Skeletal muscle satellite cell (primary cell): ENCODE results near the gene TNFRSF11A. TPM values are rescaled to one million over a fixed set of nuclear protein-coding genes. Genes with fewer than 3 reads are reported as not detected.

ENCODE experiments used
- H3K27me3 ChIP-seq: 2 replicates; pipeline ENCODE4 v1.7.0; 2013; ENCODE audit warnings: low read length; ENCODE audit not compliant: control insufficient read depth, insufficient read depth
- H3K36me3 ChIP-seq: 2 replicates; pipeline ENCODE4 v1.7.0; 2013; ENCODE audit warnings: mild to moderate bottlenecking, control low read depth, low read length; ENCODE audit not compliant: insufficient read depth
- H3K4me1 ChIP-seq: 2 replicates; pipeline ENCODE4 v1.7.0; 2013; ENCODE audit warnings: low read length; ENCODE audit not compliant: control insufficient read depth, insufficient read depth
- H3K4me2 ChIP-seq: 2 replicates; pipeline ENCODE4 v1.7.0; 2013; ENCODE audit warnings: mild to moderate bottlenecking, low read length
- H3K4me3 ChIP-seq: 2 replicates; pipeline ENCODE4 v1.7.0; 2013; ENCODE audit warnings: low read length
- H3K9ac ChIP-seq: 2 replicates; pipeline ENCODE4 v1.7.0; 2013; ENCODE audit warnings: mild to moderate bottlenecking, low read depth, low read length, moderate library complexity
- H3K9me3 ChIP-seq: replicated peaks from 2 replicates; pipeline ENCODE4 v1.7.0; 2013; ENCODE audit warnings: mild to moderate bottlenecking, control low read depth, low read length
- total RNA-seq: library from RNA; depleted of rRNA; stranded (reverse); fragments of >200 nt; gene quantifications from 2 replicates; pipeline ENCODE4 v1.2.3, GENCODE V29; 2012; rRNA removed

The TNFRSF11A gene
- under 0.01 and 0.25 TPM in 2 replicates for total RNA-seq

GRCh38 chr18:62324917-62325805 lies at the start of gene TNFRSF11A:
TSS of gene TNFRSF11A (plus strand) at chr18:62325310. CDS start at chr18:62325353, 43 bp downstream.
- no peaks in the 10 kb centered on the region for H3K36me3 ChIP-seq
- peak within 1 kb of the TSS; percentile 65 for H3K4me3 ChIP-seq
- peak within 1 kb of the TSS; percentile 92 for H3K4me2 ChIP-seq
- no peaks in the 10 kb centered on the region for H3K9me3 ChIP-seq
- peaks cover 59% of the 10 kb centered on the region for H3K27me3 ChIP-seq
- H3K4me1 ChIP-seq = peaks cover 28% of the 10 kb centered on the region
- H3K9ac ChIP-seq = peak within 1 kb of the TSS; percentile 18

GRCh38 chr18:62277045-62277444 lies 48.1 kb upstream of the TNFRSF11A start:
- Histone ChIP-seq H3K4me2 (no peak overlapping the region), H3K27me3 (no peaks in the 10 kb centered on the region), H3K4me1 (peaks cover 19% of the 10 kb centered on the region), H3K4me3 (no peak overlapping the region), H3K36me3 (peaks cover 23% of the 10 kb centered on the region), H3K9me3 (no peaks in the 10 kb centered on the region), H3K9ac (no peak overlapping the region)

GRCh38 chr18:62279561-62279960 lies 45.5 kb upstream of the TNFRSF11A start:
- no peaks in the 10 kb centered on the region for H3K27me3 ChIP-seq
- no peak overlapping the region for H3K4me2 ChIP-seq
- no peaks in the 10 kb centered on the region for H3K9me3 ChIP-seq
- no peak overlapping the region for H3K4me3 ChIP-seq
- no peak overlapping the region for H3K9ac ChIP-seq
- peaks cover 30% of the 10 kb centered on the region for H3K4me1 ChIP-seq
- peaks cover 13% of the 10 kb centered on the region for H3K36me3 ChIP-seq

- Histone ChIP-seq H3K9me3 (no peaks in the 10 kb centered on the region), H3K27me3 (no peaks in the 10 kb centered on the region), H3K4me3 (no peak overlapping the region), H3K36me3 (peaks cover 11% of the 10 kb centered on the region), H3K9ac (no peak overlapping the region), H3K4me2 (no peak overlapping the region), H3K4me1 (peaks cover 30% of the 10 kb centered on the region)
Measured at GRCh38 chr18:62280058-62280457, 45.1 kb upstream of the TNFRSF11A start.

GRCh38 chr18:62280786-62281185 lies 44.3 kb upstream of the TNFRSF11A start:
- no peaks in the 10 kb centered on the region for H3K9me3 ChIP-seq
- H3K4me2 ChIP-seq = peak overlapping the region; percentile 71
- peaks cover 15% of the 10 kb centered on the region for H3K36me3 ChIP-seq
- no peaks in the 10 kb centered on the region for H3K27me3 ChIP-seq
- H3K9ac ChIP-seq = no peak overlapping the region
- H3K4me3 ChIP-seq = no peak overlapping the region
- H3K4me1 ChIP-seq = peaks cover 29% of the 10 kb centered on the region

GRCh38 chr18:62281684-62282083 lies 43.4 kb upstream of the TNFRSF11A start:
- Histone ChIP-seq H3K4me3 (peak overlapping the region; percentile 34), H3K27me3 (no peaks in the 10 kb centered on the region), H3K9me3 (no peaks in the 10 kb centered on the region), H3K9ac (peak overlapping the region; percentile 43), H3K4me1 (peaks cover 25% of the 10 kb centered on the region), H3K4me2 (peak overlapping the region; percentile 71), H3K36me3 (peaks cover 12% of the 10 kb centered on the region)

- H3K36me3 ChIP-seq = peaks cover 9% of the 10 kb centered on the region
- peak overlapping the region; percentile 71 for H3K4me2 ChIP-seq
- H3K27me3 ChIP-seq = no peaks in the 10 kb centered on the region
- H3K9me3 ChIP-seq = no peaks in the 10 kb centered on the region
- peak overlapping the region; percentile 43 for H3K9ac ChIP-seq
- peak overlapping the region; percentile 34 for H3K4me3 ChIP-seq
- H3K4me1 ChIP-seq = peaks cover 25% of the 10 kb centered on the region
Measured at GRCh38 chr18:62282188-62282629, 42.9 kb upstream of the TNFRSF11A start.

GRCh38 chr18:62284637-62285036 lies 40.5 kb upstream of the TNFRSF11A start:
- no peaks in the 10 kb centered on the region for H3K9me3 ChIP-seq
- peaks cover 25% of the 10 kb centered on the region for H3K4me1 ChIP-seq
- H3K27me3 ChIP-seq = no peaks in the 10 kb centered on the region
- H3K36me3 ChIP-seq = peaks cover 8% of the 10 kb centered on the region
- no peak overlapping the region for H3K4me3 ChIP-seq
- H3K4me2 ChIP-seq = no peak overlapping the region
- no peak overlapping the region for H3K9ac ChIP-seq

- H3K36me3 ChIP-seq = peaks cover 8% of the 10 kb centered on the region
- H3K9me3 ChIP-seq = no peaks in the 10 kb centered on the region
- no peaks in the 10 kb centered on the region for H3K27me3 ChIP-seq
- peaks cover 25% of the 10 kb centered on the region for H3K4me1 ChIP-seq
- no peak overlapping the region for H3K4me3 ChIP-seq
- no peak overlapping the region for H3K9ac ChIP-seq
- no peak overlapping the region for H3K4me2 ChIP-seq
Measured at GRCh38 chr18:62285281-62285680, 39.8 kb upstream of the TNFRSF11A start.

- H3K36me3 ChIP-seq = peaks cover 18% of the 10 kb centered on the region
- H3K4me2 ChIP-seq = no peak overlapping the region
- no peaks in the 10 kb centered on the region for H3K9me3 ChIP-seq
- peaks cover 2% of the 10 kb centered on the region for H3K4me1 ChIP-seq
- H3K27me3 ChIP-seq = no peaks in the 10 kb centered on the region
- H3K9ac ChIP-seq = no peak overlapping the region
- no peak overlapping the region for H3K4me3 ChIP-seq
Measured at GRCh38 chr18:62287781-62288664, 37.1 kb upstream of the TNFRSF11A start.

GRCh38 chr18:62288665-62289008 lies 36.5 kb upstream of the TNFRSF11A start:
- no peak overlapping the region for H3K9ac ChIP-seq
- H3K4me3 ChIP-seq = no peak overlapping the region
- no peak overlapping the region for H3K4me2 ChIP-seq
- H3K27me3 ChIP-seq = no peaks in the 10 kb centered on the region
- peaks cover 21% of the 10 kb centered on the region for H3K36me3 ChIP-seq
- H3K4me1 ChIP-seq = no peaks in the 10 kb centered on the region
- no peaks in the 10 kb centered on the region for H3K9me3 ChIP-seq
